HepG2 (cell line): ENCODE results near the gene YIF1B. TPM values are rescaled to one million over a fixed set of nuclear protein-coding genes. Genes with fewer than 3 reads are reported as not detected.

Experiments used
- ARNTL ChIP-seq: sonication (generic); formaldehyde crosslinking; IDR thresholded peaks from 2 replicates; pipeline ENCODE4 v1.4.0; 2020; ENCODE audit warnings: mild to moderate bottlenecking, missing genetic modification reagents
- BHLHE40 ChIP-seq: IDR thresholded peaks from 2 replicates; pipeline ENCODE4 v1.6.1; 2011; ENCODE audit warnings: low read length, improper control_type of control experiment
- FOXC1 ChIP-seq: sonication (generic); formaldehyde crosslinking; IDR thresholded peaks from 2 replicates; pipeline ENCODE4 v1.8.0; 2022; ENCODE audit warnings: mild to moderate bottlenecking, missing genetic modification reagents, borderline replicate concordance
- GABPB1 ChIP-seq: IDR thresholded peaks from 2 replicates; pipeline ENCODE4 v1.6.1; 2016; ENCODE audit warnings: mild to moderate bottlenecking, missing genetic modification reagents, moderate library complexity, missing compliant biosample characterization
- HOXA7 ChIP-seq: sonication (generic); formaldehyde crosslinking; IDR thresholded peaks from 2 replicates; pipeline ENCODE4 v1.8.1; 2022; ENCODE audit warnings: mild to moderate bottlenecking, missing genetic modification reagents, moderate library complexity
- HOXA9 ChIP-seq: sonication (generic); formaldehyde crosslinking; IDR thresholded peaks from 2 replicates; pipeline ENCODE4 v1.8.1; 2022; ENCODE audit warnings: missing genetic modification reagents, mild to moderate bottlenecking, moderate library complexity, borderline replicate concordance
- KLF9 ChIP-seq: IDR thresholded peaks from 2 replicates; pipeline ENCODE4 v1.6.1; 2016; ENCODE audit warnings: low read depth
- MEIS2 ChIP-seq: sonication (generic); formaldehyde crosslinking; IDR thresholded peaks from 2 replicates; pipeline ENCODE4 v1.9.0; 2021; ENCODE audit warnings: mild to moderate bottlenecking, missing genetic modification reagents
- MIXL1 ChIP-seq: IDR thresholded peaks from 2 replicates; pipeline ENCODE4 v1.6.1; 2016
- NR0B2 ChIP-seq: sonication (generic); formaldehyde crosslinking; IDR thresholded peaks from 2 replicates; pipeline ENCODE4 v1.4.0; 2020; ENCODE audit warnings: mild to moderate bottlenecking, missing genetic modification reagents
- NR2F2 ChIP-seq: IDR thresholded peaks from 2 replicates; pipeline ENCODE4 v1.6.1; 2012; ENCODE audit warnings: low read depth, inconsistent platforms, borderline replicate concordance
- SKIL ChIP-seq: sonication (generic); formaldehyde crosslinking; IDR thresholded peaks from 2 replicates; pipeline ENCODE4 v1.8.0; 2022; ENCODE audit warnings: missing genetic modification reagents, mild to moderate bottlenecking, moderate library complexity, borderline replicate concordance
- SP140L ChIP-seq: sonication (generic); formaldehyde crosslinking; IDR thresholded peaks from 2 replicates; pipeline ENCODE4 v1.4.0; 2020; ENCODE audit warnings: missing genetic modification reagents, borderline replicate concordance
- SP4 ChIP-seq: sonication (generic); formaldehyde crosslinking; IDR thresholded peaks from 2 replicates; pipeline ENCODE4 v1.8.1; 2023; ENCODE audit warnings: mild to moderate bottlenecking, missing genetic modification reagents
- TSC22D2 ChIP-seq: sonication (generic); formaldehyde crosslinking; IDR thresholded peaks from 2 replicates; pipeline ENCODE4 v1.5.1; 2020; ENCODE audit warnings: missing genetic modification reagents, mild to moderate bottlenecking, borderline replicate concordance
- ZBTB33 ChIP-seq: sonication (generic); formaldehyde crosslinking; IDR thresholded peaks from 2 replicates; pipeline ENCODE4 v1.4.0; 2020; ENCODE audit warnings: missing genetic modification reagents
- ZBTB49 ChIP-seq: sonication (generic); formaldehyde crosslinking; IDR thresholded peaks from 2 replicates; pipeline ENCODE4 v1.4.0; 2020; ENCODE audit warnings: missing genetic modification reagents, borderline replicate concordance
- ZFX ChIP-seq: sonication (generic); formaldehyde crosslinking; IDR thresholded peaks from 2 replicates; pipeline ENCODE4 v1.4.0; 2020; ENCODE audit warnings: mild to moderate bottlenecking, low read depth, missing genetic modification reagents, moderate library complexity
- ZNF362 ChIP-seq: sonication (generic); formaldehyde crosslinking; IDR thresholded peaks from 2 replicates; pipeline ENCODE4 v1.4.0; 2020; ENCODE audit warnings: missing genetic modification reagents, mild to moderate bottlenecking, borderline replicate concordance
- ZSCAN25 ChIP-seq: sonication (generic); formaldehyde crosslinking; IDR thresholded peaks from 2 replicates; pipeline ENCODE4 v1.8.0; 2022; ENCODE audit warnings: mild to moderate bottlenecking, missing genetic modification reagents
- ZSCAN31 ChIP-seq: sonication (generic); formaldehyde crosslinking; IDR thresholded peaks from 2 replicates; pipeline ENCODE4 v1.5.0; 2020; ENCODE audit warnings: low read depth, mild to moderate bottlenecking, missing genetic modification reagents
- polyA plus RNA-seq, 8 experiments: library from polyadenylated mRNA; depleted of rRNA in 3 of 8; stranded (reverse) in 7 of 8; unstranded in 1 of 8; fragments of >200 nt; fragmentation: Illumina TruSeq in 4 of 8; extraction: Trizol in 4 of 8; gene quantifications; 2 replicates each; pipeline versions ENCODE4 v1.2.1 to v1.2.3, GENCODE V29; 2011 to 2016; ENCODE audit warnings: low read depth in 4 of 8, missing spikeins in 1 of 8, mixed read lengths in 1 of 8; ENCODE audit not compliant: insufficient read depth in 1 of 8
- total RNA-seq, 5 experiments: library from RNA; depleted of rRNA; stranded (reverse); fragments of >200 nt; fragmentation: Illumina TruSeq; extraction: Trizol; gene quantifications; 2 replicates each; pipeline ENCODE4 v1.2.3, GENCODE V29; 2016; ENCODE audit warnings: low read depth in 1 of 5

The YIF1B gene
- total and polyA plus RNA-seq, 2 of the 13 experiments (the other 11 are each of a cell fraction or from before 2014, with no cell fraction given), result 41.4 to 85.2 TPM

GRCh38 chr19:38266981-38267597, 48.7 kb downstream of the YIF1B start (continued):
- no peak for TF ChIP-seq MEIS2 (CRISPR knock-in tag)
- no peak for TF ChIP-seq HOXA7 (CRISPR knock-in tag)
- no peak for TF ChIP-seq ZBTB49 (CRISPR knock-in tag)
- TF ChIP-seq ZSCAN31 (CRISPR knock-in tag), result no peak
- no peak for TF ChIP-seq HOXA9
- TF ChIP-seq NR0B2 (CRISPR knock-in tag), result no peak
- 0 out of 2 replicates have a peak, but pooled peaks have one; percentile 43 for TF ChIP-seq ARNTL (CRISPR knock-in tag)
- peak; percentile 22; the same call in 1 of the 2 replicates for TF ChIP-seq SP4 (CRISPR knock-in tag)
- peak; percentile 86 for TF ChIP-seq ZFX (CRISPR knock-in tag)
- TF ChIP-seq ZBTB33 (CRISPR knock-in tag), result peak; percentile 15; the same call in 1 of the 2 replicates
- TF ChIP-seq ZSCAN25 (CRISPR knock-in tag), result no peak
- peak; percentile 75 for TF ChIP-seq ZNF362 (CRISPR knock-in tag)
- no peak for TF ChIP-seq SP140L
- TF ChIP-seq MIXL1 (CRISPR knock-in tag), result 0 out of 2 replicates have a peak, but pooled peaks have one; percentile 33
- TF ChIP-seq FOXC1 (CRISPR knock-in tag), result no peak
- TF ChIP-seq BHLHE40, result no peak
- TF ChIP-seq KLF9 (CRISPR knock-in tag), result no peak
- TF ChIP-seq SKIL (CRISPR knock-in tag), result 0 out of 2 replicates have a peak, but pooled peaks have one; percentile 36
- peak; percentile 32; the same call in 1 of the 2 replicates for TF ChIP-seq TSC22D2 (CRISPR knock-in tag)
- TF ChIP-seq GABPB1 (CRISPR knock-in tag), result no peak
- peak; percentile 33; the same call in 1 of the 2 replicates for TF ChIP-seq NR2F2
